ENCODE results near the gene BICD2.
"Not testable (repeated sequence)": the region's sequence is repeated elsewhere in the genome, so short reads cannot be mapped to it uniquely, and the experiment has no call there.

The BICD2 gene

GRCh38 chr9:92764381-92764987 is at the start of gene BICD2:
Gene BICD2 (minus strand): TSS chr9:92764833. CDS start chr9:92764744, 89 bp downstream.
- DNase-seq (ENCODE audit: low read depth) = no peak

- not testable (repeated sequence) for DNase-seq (ENCODE audit: low read depth)
Observed at GRCh38 chr9:92809629-92810326, 45.1 kb upstream of the BICD2 start.

- no peak for DNase-seq (ENCODE audit: low read depth)
Observed at GRCh38 chr9:92808726-92809451, 44.3 kb upstream of the BICD2 start.

- DNase-seq (ENCODE audit: low read depth) = no peak
Observed at GRCh38 chr9:92807757-92808725, 43.4 kb upstream of the BICD2 start.

GRCh38 chr9:92807031-92807756 is 42.6 kb upstream of the BICD2 start:
- DNase-seq (ENCODE audit: low read depth) = no peak

- no peak for DNase-seq (ENCODE audit: low read depth)
Observed at GRCh38 chr9:92804727-92805126, 40.1 kb upstream of the BICD2 start.

GRCh38 chr9:92798358-92798757 is 33.7 kb upstream of the BICD2 start:
- DNase-seq (ENCODE audit: low read depth) = no peak

GRCh38 chr9:92796337-92796804 is 31.7 kb upstream of the BICD2 start:
- DNase-seq (ENCODE audit: low read depth) = not testable (repeated sequence)

- no peak for DNase-seq (ENCODE audit: low read depth)
Observed at GRCh38 chr9:92795598-92796336, 31.1 kb upstream of the BICD2 start.

GRCh38 chr9:92795000-92795399 is 30.4 kb upstream of the BICD2 start:
- no peak for DNase-seq (ENCODE audit: low read depth)

- DNase-seq (ENCODE audit: low read depth) = no peak
Observed at GRCh38 chr9:92794426-92794825, 29.8 kb upstream of the BICD2 start.

GRCh38 chr9:92790542-92791527 is 26.2 kb upstream of the BICD2 start:
- no peak for DNase-seq (ENCODE audit: low read depth)

GRCh38 chr9:92786298-92786697 is 21.7 kb upstream of the BICD2 start:
- DNase-seq (ENCODE audit: low read depth) = no peak

GRCh38 chr9:92781899-92782298 is 17.3 kb upstream of the BICD2 start:
- DNase-seq (ENCODE audit: low read depth) = no peak

GRCh38 chr9:92780206-92780605 is 15.6 kb upstream of the BICD2 start:
- no peak for DNase-seq (ENCODE audit: low read depth)

- no peak for DNase-seq (ENCODE audit: low read depth)
Observed at GRCh38 chr9:92775466-92775865, 10.8 kb upstream of the BICD2 start.

GRCh38 chr9:92774274-92774673 is 9.6 kb upstream of the BICD2 start:
- DNase-seq (ENCODE audit: low read depth) = no peak

GRCh38 chr9:92773810-92774209 is 9.2 kb upstream of the BICD2 start:
- DNase-seq (ENCODE audit: low read depth) = no peak

- no peak for DNase-seq (ENCODE audit: low read depth)
Observed at GRCh38 chr9:92771309-92771708, 6.7 kb upstream of the BICD2 start.

Measured in CMK (cell line).